ENCODE measurements around the gene EML3.

Gene EML3

GRCh38 chr11:62553080-62553838 lies 59.3 kb downstream of the EML3 start:
- DNase-seq (ENCODE audit: low spot score) (peak; percentile 88), FAIRE-seq (no peak)

DNA sequence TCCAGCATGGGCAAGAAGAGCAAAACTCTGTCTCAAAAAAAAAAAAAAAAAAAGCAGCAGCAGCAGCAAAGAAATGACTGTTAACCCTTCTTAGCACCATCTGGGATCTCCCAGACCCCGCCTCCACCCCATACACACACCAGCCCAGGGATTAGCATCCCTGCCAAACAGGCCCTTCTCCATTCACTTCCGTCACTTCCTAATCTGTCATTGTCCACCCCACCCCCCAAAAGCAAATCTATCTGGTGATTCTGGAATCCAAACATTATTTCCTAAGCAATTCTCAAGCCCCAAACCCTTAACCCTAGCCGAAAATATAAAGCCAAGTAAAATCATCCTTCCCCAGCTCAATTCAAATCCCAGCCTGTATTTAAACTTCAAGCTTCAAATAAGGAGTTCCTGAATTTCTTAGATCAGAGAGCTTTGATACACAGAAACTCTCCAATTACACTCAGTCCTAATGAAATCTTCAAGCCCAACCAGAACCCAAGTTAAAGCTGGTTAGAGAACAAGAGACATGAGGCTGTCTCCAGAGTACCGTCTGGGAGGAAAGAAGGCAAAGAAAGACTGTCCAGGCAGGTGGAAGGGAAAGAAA lies 60.0 kb downstream of the EML3 start:
- FAIRE-seq (no peak), DNase-seq (ENCODE audit: low spot score) (no peak)
